Calu3 (cell line): ENCODE data around the gene ARL5A. TPM values are rescaled to one million over a fixed set of nuclear protein-coding genes. Genes with fewer than 3 reads are reported as not detected.

Source experiments
- BruUV-seq: library from RNA; stranded (reverse); fragments of 400-500 nt; replicated peaks from 2 replicates; lab custom pipeline; 2021; lab: Mats Ljungman, UMichigan
- CTCF ChIA-PET: fragments of 300-600 bp; sonication (Branson Sonifier 250); formaldehyde crosslinking; loops from one replicate; lab custom pipeline; 2022; ENCODE audit warnings: antibody characterized with exemption; lab: Charles Lee
- DNase-seq: peaks from one replicate; pipeline ENCODE4 v3.0.0; 2022
- H3K27ac Mint-ChIP-seq: one replicate; pipeline ENCODE4 v1.8.0; 2022; ENCODE audit warnings: mixed read lengths; ENCODE audit not compliant: unreplicated experiment
- H3K27me3 Mint-ChIP-seq: one replicate; pipeline ENCODE4 v1.8.0; 2022; ENCODE audit warnings: mixed read lengths; ENCODE audit not compliant: unreplicated experiment
- H3K36me3 Mint-ChIP-seq: one replicate; pipeline ENCODE4 v1.8.0; 2022; ENCODE audit warnings: mild to moderate bottlenecking, moderate library complexity, mixed read lengths; ENCODE audit not compliant: insufficient read depth, unreplicated experiment
- H3K4me1 Mint-ChIP-seq: one replicate; pipeline ENCODE4 v1.8.0; 2022; ENCODE audit warnings: mild to moderate bottlenecking, low read depth, mixed read lengths; ENCODE audit not compliant: unreplicated experiment
- H3K4me3 Mint-ChIP-seq: one replicate; pipeline ENCODE4 v1.8.0; 2022; ENCODE audit warnings: mild to moderate bottlenecking, low read depth, moderate library complexity, mixed read lengths; ENCODE audit not compliant: unreplicated experiment
- H3K9me3 Mint-ChIP-seq: one replicate; pipeline ENCODE4 v1.8.0; 2022; ENCODE audit warnings: low read depth, mixed read lengths; ENCODE audit not compliant: unreplicated experiment
- intact Hi-C: fragments of 100-400 bp; cut with micrococcal nuclease; formaldehyde crosslinking; loops from one replicate; pipeline ENCODE4 v1.10.0; 2022; ENCODE audit not compliant: unreplicated experiment
- total RNA-seq: library from RNA; stranded (reverse); gene quantifications from 2 replicates; pipeline ENCODE4 v1.2.3, GENCODE V29; 2022
- TF ChIP-seq, protein P1 (sequence below): fragments of 200-600 bp; IDR thresholded peaks from one replicate; pipeline ENCODE4 v1.8.0; 2022; ENCODE audit warnings: antibody characterized with exemption; ENCODE audit not compliant: unreplicated experiment

Gene ARL5A
- total RNA-seq, 1 experiment from 2014 or later: 53.7 TPM

DNA sequence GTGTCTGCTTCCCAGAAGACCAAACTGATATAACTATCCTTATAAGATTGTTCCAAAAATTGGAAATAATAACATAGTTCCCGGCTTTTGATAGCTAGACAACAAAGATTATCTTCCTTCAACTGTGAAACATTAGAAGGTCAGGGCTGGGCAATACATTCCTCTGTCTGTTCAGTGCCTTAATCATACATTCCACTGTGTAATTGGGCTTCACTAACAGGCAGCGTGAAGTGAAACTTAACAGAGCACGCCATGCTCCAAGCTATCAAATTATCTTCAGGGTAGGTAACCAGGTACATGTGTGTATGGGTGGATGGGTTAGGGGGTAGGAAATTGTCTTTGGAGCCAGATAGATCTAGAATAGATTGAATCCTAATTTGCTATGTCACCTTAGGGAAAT, 23.5 kb upstream of the ARL5A start:
- Mint-ChIP-seq H3K9me3 (no peaks in the 10 kb centered on the region), H3K36me3 (no peaks in the 10 kb centered on the region), H3K27ac (no peak overlapping the region), H3K27me3 (no peaks in the 10 kb centered on the region), H3K4me3 (no peak overlapping the region), H3K4me1 (peaks cover 7% of the 10 kb centered on the region)
- TF ChIP-seq, protein P1, sequence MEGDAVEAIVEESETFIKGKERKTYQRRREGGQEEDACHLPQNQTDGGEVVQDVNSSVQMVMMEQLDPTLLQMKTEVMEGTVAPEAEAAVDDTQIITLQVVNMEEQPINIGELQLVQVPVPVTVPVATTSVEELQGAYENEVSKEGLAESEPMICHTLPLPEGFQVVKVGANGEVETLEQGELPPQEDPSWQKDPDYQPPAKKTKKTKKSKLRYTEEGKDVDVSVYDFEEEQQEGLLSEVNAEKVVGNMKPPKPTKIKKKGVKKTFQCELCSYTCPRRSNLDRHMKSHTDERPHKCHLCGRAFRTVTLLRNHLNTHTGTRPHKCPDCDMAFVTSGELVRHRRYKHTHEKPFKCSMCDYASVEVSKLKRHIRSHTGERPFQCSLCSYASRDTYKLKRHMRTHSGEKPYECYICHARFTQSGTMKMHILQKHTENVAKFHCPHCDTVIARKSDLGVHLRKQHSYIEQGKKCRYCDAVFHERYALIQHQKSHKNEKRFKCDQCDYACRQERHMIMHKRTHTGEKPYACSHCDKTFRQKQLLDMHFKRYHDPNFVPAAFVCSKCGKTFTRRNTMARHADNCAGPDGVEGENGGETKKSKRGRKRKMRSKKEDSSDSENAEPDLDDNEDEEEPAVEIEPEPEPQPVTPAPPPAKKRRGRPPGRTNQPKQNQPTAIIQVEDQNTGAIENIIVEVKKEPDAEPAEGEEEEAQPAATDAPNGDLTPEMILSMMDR: no peak
- CTCF ChIA-PET: no interaction called here
- intact Hi-C loops: no loop called here
- BruUV-seq: no TSS peak
- no peak for DNase-seq

DNA sequence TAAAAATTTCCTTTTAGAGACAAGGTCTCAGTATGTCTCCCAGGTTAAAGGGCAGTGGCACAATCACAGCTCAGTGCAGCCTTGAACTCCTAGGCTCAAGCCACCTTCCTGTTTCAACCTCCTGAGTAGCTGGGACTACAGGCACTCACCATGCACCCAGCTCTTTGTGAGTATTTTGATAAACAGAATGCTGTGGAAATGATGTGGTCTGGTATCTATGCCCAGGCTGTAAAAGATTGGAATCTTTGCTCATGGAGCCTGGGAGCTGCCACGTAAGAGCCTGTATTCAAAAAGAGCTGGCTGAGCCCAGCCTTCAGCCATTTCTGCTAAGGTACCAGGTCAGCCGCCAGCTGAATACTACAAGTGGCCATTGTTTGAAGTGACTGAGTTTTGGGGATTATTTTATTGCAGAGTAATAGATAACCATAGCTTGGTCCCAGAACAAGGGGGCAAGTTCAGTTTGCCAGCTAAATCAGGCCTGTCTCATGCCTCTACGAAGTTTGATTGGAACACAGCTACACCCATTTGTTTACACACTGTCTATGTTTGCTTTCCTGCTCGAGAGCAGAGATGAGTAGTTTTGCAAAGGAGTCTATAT, 21.3 kb upstream of the ARL5A start:
- TF ChIP-seq, protein P1: no peak
- intact Hi-C loops: no loop called here
- no peaks in the 10 kb centered on the region for H3K27me3 Mint-ChIP-seq
- CTCF ChIA-PET: interaction anchor here (0.8 kb wide), 1 partner anchor 18 kb away, joined by 5 read pairs; no protein-coding TSS in a partner anchor
- no peak overlapping the region for H3K4me3 Mint-ChIP-seq
- BruUV-seq: no TSS peak
- DNase-seq: no peak
- no peaks in the 10 kb centered on the region for H3K9me3 Mint-ChIP-seq
- H3K27ac Mint-ChIP-seq: no peak overlapping the region
- peaks cover 7% of the 10 kb centered on the region for H3K4me1 Mint-ChIP-seq
- H3K36me3 Mint-ChIP-seq: no peaks in the 10 kb centered on the region

DNA sequence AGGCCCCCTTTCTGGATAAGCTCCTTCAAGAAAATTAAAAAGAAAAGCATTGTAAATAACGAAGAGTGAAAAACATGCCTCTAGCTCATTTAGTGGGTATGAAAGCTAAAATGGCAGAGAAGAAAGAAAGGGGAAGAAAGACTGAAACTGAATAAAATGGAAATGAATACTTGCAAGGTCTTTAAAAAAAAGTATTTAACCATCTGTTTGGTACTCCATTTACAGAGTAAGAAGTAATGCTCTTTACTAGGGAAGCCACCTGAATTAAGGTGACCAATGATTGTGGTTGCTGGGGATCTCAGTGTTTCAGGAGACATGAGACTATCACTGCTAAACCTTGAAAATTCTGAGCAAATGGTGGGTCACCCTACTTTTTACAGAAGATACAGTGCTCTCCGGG, 17.7 kb upstream of the ARL5A start:
- CTCF ChIA-PET: no interaction called here
- H3K27me3 Mint-ChIP-seq: no peaks in the 10 kb centered on the region
- H3K4me3 Mint-ChIP-seq: no peak overlapping the region
- BruUV-seq: no TSS peak
- H3K4me1 Mint-ChIP-seq: peaks cover 7% of the 10 kb centered on the region
- no peak overlapping the region for H3K27ac Mint-ChIP-seq
- TF ChIP-seq, protein P1: no peak
- DNase-seq: no peak
- no peaks in the 10 kb centered on the region for H3K9me3 Mint-ChIP-seq
- intact Hi-C loops: no loop called here
- no peaks in the 10 kb centered on the region for H3K36me3 Mint-ChIP-seq

DNA sequence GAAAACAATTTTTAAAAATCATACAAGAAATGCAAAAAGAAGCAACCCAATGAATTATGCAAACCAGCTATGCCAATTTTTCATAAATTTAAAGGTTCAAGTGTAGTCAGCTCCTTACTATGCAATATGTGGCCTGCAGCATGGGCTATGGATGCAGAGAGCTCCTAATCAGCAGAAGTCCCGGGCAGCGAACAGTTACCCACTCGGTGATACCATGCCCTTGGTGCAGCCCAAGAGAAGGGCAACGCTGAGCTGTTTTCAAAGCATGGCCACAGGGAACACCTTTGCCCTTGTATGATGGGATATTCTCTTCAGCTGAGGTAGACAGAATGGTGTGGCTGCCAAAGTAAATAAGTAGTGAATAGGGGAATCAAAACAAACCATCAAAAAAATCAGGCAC, 17.3 kb upstream of the ARL5A start:
- Mint-ChIP-seq H3K27me3 (no peaks in the 10 kb centered on the region), H3K27ac (no peak overlapping the region), H3K4me1 (peaks cover 7% of the 10 kb centered on the region), H3K36me3 (no peaks in the 10 kb centered on the region), H3K4me3 (no peak overlapping the region), H3K9me3 (no peaks in the 10 kb centered on the region)
- CTCF ChIA-PET: no interaction called here
- intact Hi-C loops: no loop called here
- no TSS peak for BruUV-seq
- DNase-seq: no peak
- TF ChIP-seq, protein P1: no peak
